IMR-90 (cell line): ENCODE data around the gene ZNF37A. TPM values are rescaled to one million over a fixed set of nuclear protein-coding genes. Genes with fewer than 3 reads are reported as not detected.

Experiments used
- ATAC-seq: fragments of 200-7000 bp; cut with Tn5 transposase; 2 replicates; pipeline ENCODE4 v1.9.1; 2020; ENCODE audit warnings: low read depth, mild to moderate bottlenecking, moderate library complexity
- BruUV-seq: library from RNA; stranded (reverse); fragments of 400-500 nt; replicated peaks from 2 replicates; lab custom pipeline; 2021; lab: Mats Ljungman, UMichigan
- CTCF ChIA-PET: fragments of 300-600 bp; formaldehyde crosslinking; extraction: SDS; loops from one replicate; lab custom pipeline; 2021; ENCODE audit warnings: antibody characterized with exemption; lab: Yijun Ruan, JAX
- POLR2A ChIA-PET: fragments of 300-600 bp; sonication (Branson Sonifier 250); formaldehyde crosslinking; loops from one replicate; lab custom pipeline; 2022; ENCODE audit warnings: antibody characterized with exemption; ENCODE audit not compliant: unreplicated experiment; lab: Charles Lee
- DNase-seq: peaks from one replicate; pipeline ENCODE4 v3.0.0; 2013
- H2AFZ ChIP-seq: replicated peaks from 2 replicates; pipeline ENCODE3; 2013; ENCODE audit warnings: low read length, mild to moderate bottlenecking; ENCODE audit not compliant: poor library complexity
- H2AK5ac ChIP-seq: 2 replicates; pipeline ENCODE4 v1.6.1; 2013; ENCODE audit warnings: low read depth, low read length, inconsistent platforms
- H2AK9ac ChIP-seq: replicated peaks from 2 replicates; pipeline ENCODE3; 2013; ENCODE audit warnings: mild to moderate bottlenecking, low read depth, low read length, moderate library complexity; ENCODE audit not compliant: poor library complexity
- H2BK120ac ChIP-seq: 2 replicates; pipeline ENCODE4 v1.6.1; 2013; ENCODE audit warnings: low read depth, low read length, inconsistent platforms
- H2BK15ac ChIP-seq: 3 replicates; pipeline ENCODE4 v1.6.1; 2013; ENCODE audit warnings: low read depth, low read length, inconsistent platforms
- H2BK20ac ChIP-seq: 2 replicates; pipeline ENCODE4 v1.6.1; 2013; ENCODE audit warnings: low read depth, mild to moderate bottlenecking, inconsistent platforms, low read length, moderate library complexity
- H2BK5ac ChIP-seq: 2 replicates; pipeline ENCODE4 v1.6.1; 2013; ENCODE audit warnings: mild to moderate bottlenecking, low read depth, low read length, inconsistent platforms; ENCODE audit not compliant: poor library complexity, severe bottlenecking
- H3K14ac ChIP-seq: replicated peaks from 2 replicates; pipeline ENCODE4 v1.6.1; 2013; ENCODE audit warnings: low read depth, low read length, inconsistent platforms
- H3K18ac ChIP-seq: 2 replicates; pipeline ENCODE4 v1.6.1; 2013; ENCODE audit warnings: low read depth, low read length, control low read depth
- H3K23ac ChIP-seq: 2 replicates; pipeline ENCODE4 v1.6.1; 2013; ENCODE audit warnings: low read depth, low read length, inconsistent platforms
- H3K27ac ChIP-seq: 2 replicates; pipeline ENCODE4 v1.5.1; 2013; ENCODE audit warnings: mild to moderate bottlenecking, control low read depth, low read length; ENCODE audit not compliant: insufficient read depth
- H3K27me3 ChIP-seq: 2 replicates; pipeline ENCODE4 v1.6.1; 2013; ENCODE audit warnings: low read length; ENCODE audit not compliant: control insufficient read depth, insufficient read depth
- H3K36me3 ChIP-seq: 2 replicates; pipeline ENCODE4 v1.6.1; 2013; ENCODE audit warnings: low read length, mixed read lengths; ENCODE audit not compliant: control insufficient read depth, insufficient read depth
- H3K4ac ChIP-seq: 2 replicates; pipeline ENCODE4 v1.6.1; 2013; ENCODE audit warnings: low read depth, low read length, inconsistent platforms
- H3K4me1 ChIP-seq: 2 replicates; pipeline ENCODE4 v1.6.1; 2013; ENCODE audit warnings: low read length, mixed read lengths; ENCODE audit not compliant: control insufficient read depth, insufficient read depth
- H3K4me2 ChIP-seq: 2 replicates; pipeline ENCODE4 v1.6.1; 2013; ENCODE audit warnings: low read depth, mild to moderate bottlenecking, control low read depth, low read length, moderate library complexity
- H3K4me3 ChIP-seq: 2 replicates; pipeline ENCODE4 v1.5.1; 2013; ENCODE audit warnings: low read depth, mild to moderate bottlenecking, control low read depth, low read length, moderate library complexity; ENCODE audit not compliant: insufficient read depth
- H3K56ac ChIP-seq: 2 replicates; pipeline ENCODE4 v1.6.1; 2013; ENCODE audit warnings: low read length, inconsistent platforms; ENCODE audit not compliant: insufficient read depth; ENCODE audit errors: extremely low read depth
- H3K79me1 ChIP-seq, 2 experiments: 2 replicates each; pipeline ENCODE4 v1.6.1; 2013; ENCODE audit warnings: low read length in 2 of 2, inconsistent platforms in 1 of 2, low read depth in 1 of 2
- H3K9ac ChIP-seq: 2 replicates; pipeline ENCODE4 v1.6.1; 2013; ENCODE audit warnings: low read depth, low read length, control low read depth
- H3K9me1 ChIP-seq: 2 replicates; pipeline ENCODE4 v1.6.1; 2013; ENCODE audit warnings: low read length, inconsistent platforms; ENCODE audit not compliant: insufficient read depth
- H3K9me3 ChIP-seq: 2 replicates; pipeline ENCODE4 v1.6.1; 2013; ENCODE audit warnings: low read length; ENCODE audit not compliant: control insufficient read depth, insufficient read depth
- H4K20me1 ChIP-seq: 2 replicates; pipeline ENCODE4 v1.6.1; 2013; ENCODE audit warnings: low read length, inconsistent platforms; ENCODE audit not compliant: insufficient read depth
- H4K5ac ChIP-seq: 2 replicates; pipeline ENCODE4 v1.6.1; 2013; ENCODE audit warnings: mild to moderate bottlenecking, low read depth, low read length, control low read depth
- H4K8ac ChIP-seq, 2 experiments: 2 replicates each; pipeline ENCODE4 v1.6.1; 2013; ENCODE audit warnings: low read depth in 2 of 2, low read length in 2 of 2, control low read depth in 1 of 2, inconsistent platforms in 1 of 2
- H4K91ac ChIP-seq: 2 replicates; pipeline ENCODE4 v1.6.1; 2013; ENCODE audit warnings: low read depth, low read length, inconsistent platforms; ENCODE audit not compliant: insufficient read depth
- BHLHE40 ChIP-seq: fragments of 150-350 bp; IDR thresholded peaks from 2 replicates; pipeline ENCODE4 v1.6.1; 2016; ENCODE audit warnings: mild to moderate bottlenecking, low read depth, low read length
- CEBPB ChIP-seq: IDR thresholded peaks from 2 replicates; pipeline ENCODE4 v1.6.1; 2012; ENCODE audit warnings: low read depth, low read length, improper control_type of control experiment
- CHD1 ChIP-seq: IDR thresholded peaks from 2 replicates; pipeline ENCODE4 v1.6.1; 2012; ENCODE audit warnings: low read depth, low read length, improper control_type of control experiment
- FOS ChIP-seq: fragments of 150-350 bp; IDR thresholded peaks from 2 replicates; pipeline ENCODE4 v1.6.1; 2016; ENCODE audit warnings: low read depth, low read length
- MAFK ChIP-seq: IDR thresholded peaks from 2 replicates; pipeline ENCODE4 v1.6.1; 2012; ENCODE audit warnings: low read depth, low read length, improper control_type of control experiment
- MAZ ChIP-seq: IDR thresholded peaks from 2 replicates; pipeline ENCODE4 v1.6.1; 2012; ENCODE audit warnings: low read depth, mild to moderate bottlenecking, low read length, improper control_type of control experiment, moderate library complexity, borderline replicate concordance
- MXI1 ChIP-seq: IDR thresholded peaks from 2 replicates; pipeline ENCODE4 v1.6.1; 2012; ENCODE audit warnings: low read depth, mild to moderate bottlenecking, low read length, moderate library complexity, borderline replicate concordance
- NFE2L2 ChIP-seq: fragments of 150-350 bp; IDR thresholded peaks from 2 replicates; pipeline ENCODE4 v1.6.1; 2016; ENCODE audit warnings: low read depth, mild to moderate bottlenecking, low read length
- RAD21 ChIP-seq: IDR thresholded peaks from 2 replicates; pipeline ENCODE4 v1.6.1; 2012; ENCODE audit warnings: low read length, improper control_type of control experiment
- RFX5 ChIP-seq: IDR thresholded peaks from 2 replicates; pipeline ENCODE4 v1.8.0; 2012; ENCODE audit warnings: low read depth, mild to moderate bottlenecking, low read length, moderate library complexity
- WGBS, 2 experiments: methylation state at CpG; one replicate each; pipeline versions ENCODE4 v1.1.5 to v1.1.7; 2013; ENCODE audit warnings: missing lambda C conversion rate in 2 of 2; ENCODE audit not compliant: insufficient read length in 1 of 2; ENCODE audit errors: extremely low coverage in 2 of 2; 5-methylcytosine and 5-hydroxymethylcytosine counted together
- dilution Hi-C: fragments of 300-500 bp; cut with HindIII; formaldehyde crosslinking; loops from one replicate; pipeline ENCODE4 v1.14.3; 2018; ENCODE audit warnings: low sequenced_read_pairs; ENCODE audit not compliant: unreplicated experiment
- in situ Hi-C: fragments of 300-500 bp; cut with MboI; formaldehyde crosslinking; loops from 3 replicates; pipeline ENCODE4 v1.14.3; 2019; ENCODE audit warnings: low sequenced_read_pairs, inconsistent platforms, mixed read lengths
- intact Hi-C: fragments of 100-400 bp; cut with micrococcal nuclease; formaldehyde crosslinking; loops from 2 replicates; pipeline ENCODE4 v1.10.0; 2022
- polyA plus RNA-seq, 3 experiments: library from polyadenylated mRNA; depleted of rRNA; stranded (reverse); fragments of >200 nt; gene quantifications; 2 replicates each; pipeline ENCODE4 v1.2.3, GENCODE V29; 2012; ENCODE audit warnings: low replicate concordance in 1 of 3
- total RNA-seq: library from RNA; depleted of rRNA; stranded (reverse); fragments of >200 nt; gene quantifications from 2 replicates; pipeline ENCODE4 v1.2.3, GENCODE V29; 2012
- TF ChIP-seq, protein P1 (sequence below): fragments of 150-350 bp; IDR thresholded peaks from 2 replicates; pipeline ENCODE4 v1.6.1; 2016; ENCODE audit warnings: low read depth, mild to moderate bottlenecking, low read length, moderate library complexity, borderline replicate concordance
- TF ChIP-seq, protein P2 (sequence below): conservative IDR thresholded peaks from 2 replicates; pipeline ENCODE4 v1.5.1; 2012; ENCODE audit warnings: mild to moderate bottlenecking, low read depth, low read length, improper control_type of control experiment

The ZNF37A gene
- total and polyA plus RNA-seq, 2 of the 4 experiments (the other 2 are of a cell fraction) = 5.5 to 8.6 TPM

DNA sequence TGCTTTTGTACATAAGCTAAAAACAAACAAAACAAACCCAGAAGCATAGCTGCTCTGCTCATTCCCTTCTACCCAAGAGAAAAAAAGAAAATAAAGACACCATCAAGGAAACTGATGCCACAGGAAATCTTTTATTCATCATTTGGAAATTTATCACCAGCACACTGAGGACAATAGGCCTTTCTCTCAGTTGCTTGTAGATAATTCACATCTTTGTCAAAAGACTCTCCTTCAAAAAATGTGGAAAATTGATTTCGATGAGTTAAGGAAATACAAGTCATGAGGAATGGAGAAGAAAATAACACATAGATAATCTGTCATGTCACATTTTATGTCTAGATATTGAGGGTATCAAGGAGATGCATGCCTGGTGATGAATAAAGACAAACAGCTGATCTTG is 53.5 kb downstream of the ZNF37A start:
- Histone ChIP-seq H3K14ac (no peak overlapping the region), H2BK20ac (no peak overlapping the region), H2AK9ac (no peak overlapping the region), H4K91ac (no peak overlapping the region), H3K27ac (no peak overlapping the region), H4K5ac (no peak overlapping the region), H2AFZ (no peak overlapping the region), H3K79me1 (no peaks in the 10 kb centered on the region), H3K4me1 (no peaks in the 10 kb centered on the region), H2BK15ac (no peak overlapping the region), H4K8ac (no peak overlapping the region), H3K23ac (no peak overlapping the region), H3K9me1 (no peaks in the 10 kb centered on the region), H3K9ac (no peak overlapping the region), H3K18ac (no peak overlapping the region), H4K20me1 (no peaks in the 10 kb centered on the region), H2AK5ac (no peak overlapping the region), H3K56ac (no peak overlapping the region), H3K9me3 (no peaks in the 10 kb centered on the region), H2BK5ac (no peak overlapping the region), H3K4me2 (no peak overlapping the region), H3K36me3 (no peaks in the 10 kb centered on the region), H3K27me3 (no peaks in the 10 kb centered on the region), H2BK120ac (no peak overlapping the region), H3K4ac (no peak overlapping the region), H3K4me3 (no peak overlapping the region)
- no CpG with 5 or more reads among the region's 1 CpG for WGBS, 2 experiments
- intact Hi-C loops (no loop called here), dilution Hi-C loops (no loop called here), in situ Hi-C loops (no loop called here)
- TF ChIP-seq CEBPB = no peak
- no peak for TF ChIP-seq MAZ
- TF ChIP-seq, protein P1, sequence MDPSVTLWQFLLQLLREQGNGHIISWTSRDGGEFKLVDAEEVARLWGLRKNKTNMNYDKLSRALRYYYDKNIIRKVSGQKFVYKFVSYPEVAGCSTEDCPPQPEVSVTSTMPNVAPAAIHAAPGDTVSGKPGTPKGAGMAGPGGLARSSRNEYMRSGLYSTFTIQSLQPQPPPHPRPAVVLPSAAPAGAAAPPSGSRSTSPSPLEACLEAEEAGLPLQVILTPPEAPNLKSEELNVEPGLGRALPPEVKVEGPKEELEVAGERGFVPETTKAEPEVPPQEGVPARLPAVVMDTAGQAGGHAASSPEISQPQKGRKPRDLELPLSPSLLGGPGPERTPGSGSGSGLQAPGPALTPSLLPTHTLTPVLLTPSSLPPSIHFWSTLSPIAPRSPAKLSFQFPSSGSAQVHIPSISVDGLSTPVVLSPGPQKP = no peak
- TF ChIP-seq CHD1 = no peak
- no peak for TF ChIP-seq NFE2L2
- TF ChIP-seq, protein P2, sequence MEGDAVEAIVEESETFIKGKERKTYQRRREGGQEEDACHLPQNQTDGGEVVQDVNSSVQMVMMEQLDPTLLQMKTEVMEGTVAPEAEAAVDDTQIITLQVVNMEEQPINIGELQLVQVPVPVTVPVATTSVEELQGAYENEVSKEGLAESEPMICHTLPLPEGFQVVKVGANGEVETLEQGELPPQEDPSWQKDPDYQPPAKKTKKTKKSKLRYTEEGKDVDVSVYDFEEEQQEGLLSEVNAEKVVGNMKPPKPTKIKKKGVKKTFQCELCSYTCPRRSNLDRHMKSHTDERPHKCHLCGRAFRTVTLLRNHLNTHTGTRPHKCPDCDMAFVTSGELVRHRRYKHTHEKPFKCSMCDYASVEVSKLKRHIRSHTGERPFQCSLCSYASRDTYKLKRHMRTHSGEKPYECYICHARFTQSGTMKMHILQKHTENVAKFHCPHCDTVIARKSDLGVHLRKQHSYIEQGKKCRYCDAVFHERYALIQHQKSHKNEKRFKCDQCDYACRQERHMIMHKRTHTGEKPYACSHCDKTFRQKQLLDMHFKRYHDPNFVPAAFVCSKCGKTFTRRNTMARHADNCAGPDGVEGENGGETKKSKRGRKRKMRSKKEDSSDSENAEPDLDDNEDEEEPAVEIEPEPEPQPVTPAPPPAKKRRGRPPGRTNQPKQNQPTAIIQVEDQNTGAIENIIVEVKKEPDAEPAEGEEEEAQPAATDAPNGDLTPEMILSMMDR = no peak
- no peak for TF ChIP-seq RFX5
- no peak for TF ChIP-seq BHLHE40
- TF ChIP-seq FOS = no peak
- no peak for TF ChIP-seq MAFK
- no peak for TF ChIP-seq RAD21
- TF ChIP-seq MXI1 = no peak
- ChIA-PET CTCF (interaction anchor here (0.6 kb wide), 1 partner anchor 146 kb away, joined by 3 read pairs; no protein-coding TSS in a partner anchor), POLR2A (no interaction called here)
- no peak for DNase-seq
- BruUV-seq = no TSS peak
- no peak for ATAC-seq
